Right kidney (tissue), 1 donor: ENCODE results near the gene ZFYVE21.

Experiments used
- DNase-seq: peaks from one replicate; pipeline ENCODE4 v3.0.0-alpha.2; 2016

ZFYVE21 gene

DNA sequence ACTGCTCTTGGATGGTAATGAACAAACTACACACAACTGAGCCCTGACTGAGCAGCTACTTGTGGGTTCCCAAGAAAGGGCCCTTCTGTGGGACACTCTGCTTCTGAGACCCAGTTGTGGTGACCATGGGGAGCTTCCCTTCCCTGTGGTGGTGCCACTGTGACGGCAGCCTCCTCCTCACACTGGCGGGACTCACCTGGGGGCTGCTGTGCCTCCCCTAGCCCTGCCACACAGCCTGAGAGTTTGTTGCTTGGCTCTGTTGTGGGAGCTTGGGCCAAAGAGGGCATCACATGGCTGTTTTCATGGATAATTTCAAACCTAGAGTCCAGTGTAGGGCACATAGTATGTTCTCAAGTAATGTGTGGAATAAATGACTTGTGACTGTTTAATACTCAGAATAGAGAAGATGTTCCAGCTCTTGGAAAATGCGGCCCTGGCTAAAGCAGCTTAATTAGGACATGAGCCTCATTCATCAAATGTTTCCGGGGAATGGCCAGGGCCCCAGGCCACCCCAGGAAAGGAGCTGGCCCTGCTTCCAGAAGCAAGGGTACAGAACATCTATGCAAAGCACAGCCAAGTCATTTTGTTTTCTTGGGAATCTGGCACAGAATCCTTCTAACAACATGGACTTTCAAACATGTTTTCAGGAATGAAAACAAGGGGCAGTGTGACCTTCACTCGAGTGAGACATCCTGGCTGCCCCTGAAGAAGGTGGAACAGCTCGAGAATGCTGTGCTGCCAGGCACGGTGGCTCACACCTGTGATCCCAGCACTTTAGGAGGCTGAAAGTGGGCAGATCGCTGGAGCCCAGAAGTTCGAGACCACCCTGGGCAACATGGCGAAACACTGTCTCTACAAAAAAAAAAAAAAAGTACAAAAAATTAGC lies 21.2 kb downstream of the ZFYVE21 start:
- no peak for DNase-seq

DNA sequence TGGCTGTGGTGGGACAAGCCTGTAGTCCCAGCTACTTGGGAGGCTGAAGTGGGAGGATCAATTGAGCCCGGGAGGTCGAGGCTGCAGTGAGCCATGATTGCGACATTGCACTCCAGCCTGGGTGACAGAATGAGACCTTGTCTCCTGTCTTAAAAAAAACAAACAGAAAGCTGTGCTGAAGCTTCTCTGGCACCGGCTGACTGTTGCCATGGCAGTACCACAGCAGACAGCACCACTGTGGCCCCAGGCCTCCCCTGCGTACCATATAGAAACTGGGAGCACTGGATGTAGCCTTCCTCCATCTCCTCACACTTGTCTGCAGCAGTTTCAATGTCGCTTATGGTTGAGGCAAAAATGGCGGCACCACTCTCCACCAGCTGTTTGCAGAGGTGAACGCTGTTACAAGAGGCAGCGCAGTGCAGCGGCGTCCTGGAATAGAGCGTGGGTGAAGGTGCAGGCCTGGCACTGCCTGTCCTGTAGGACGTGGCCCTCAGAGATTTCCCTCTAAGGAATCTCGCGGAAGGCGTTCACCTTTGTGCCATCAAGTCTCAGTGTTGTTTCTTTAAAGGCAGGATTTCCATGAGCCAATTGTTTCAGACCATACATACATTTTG lies 21.9 kb downstream of the ZFYVE21 start:
- DNase-seq, result no peak

DNA sequence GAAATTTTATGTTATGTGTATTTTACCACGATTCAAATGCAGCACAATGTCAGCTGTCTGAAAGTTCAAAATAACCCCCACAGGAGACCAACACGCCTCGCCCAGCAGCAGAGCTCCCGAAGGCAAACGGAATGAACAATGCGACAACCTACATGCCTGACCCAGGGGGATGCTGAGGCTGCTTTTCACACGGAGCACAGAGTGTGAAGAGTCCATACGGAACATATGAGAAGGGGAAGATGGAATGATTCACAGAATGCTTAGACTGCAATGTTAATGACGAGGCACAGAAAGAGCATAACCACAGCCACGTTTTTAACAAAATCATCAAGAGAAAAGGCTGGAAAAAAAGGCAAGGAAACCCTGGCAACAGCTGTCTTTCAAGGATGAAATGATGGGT lies 22.6 kb downstream of the ZFYVE21 start:
- DNase-seq, result no peak

DNA sequence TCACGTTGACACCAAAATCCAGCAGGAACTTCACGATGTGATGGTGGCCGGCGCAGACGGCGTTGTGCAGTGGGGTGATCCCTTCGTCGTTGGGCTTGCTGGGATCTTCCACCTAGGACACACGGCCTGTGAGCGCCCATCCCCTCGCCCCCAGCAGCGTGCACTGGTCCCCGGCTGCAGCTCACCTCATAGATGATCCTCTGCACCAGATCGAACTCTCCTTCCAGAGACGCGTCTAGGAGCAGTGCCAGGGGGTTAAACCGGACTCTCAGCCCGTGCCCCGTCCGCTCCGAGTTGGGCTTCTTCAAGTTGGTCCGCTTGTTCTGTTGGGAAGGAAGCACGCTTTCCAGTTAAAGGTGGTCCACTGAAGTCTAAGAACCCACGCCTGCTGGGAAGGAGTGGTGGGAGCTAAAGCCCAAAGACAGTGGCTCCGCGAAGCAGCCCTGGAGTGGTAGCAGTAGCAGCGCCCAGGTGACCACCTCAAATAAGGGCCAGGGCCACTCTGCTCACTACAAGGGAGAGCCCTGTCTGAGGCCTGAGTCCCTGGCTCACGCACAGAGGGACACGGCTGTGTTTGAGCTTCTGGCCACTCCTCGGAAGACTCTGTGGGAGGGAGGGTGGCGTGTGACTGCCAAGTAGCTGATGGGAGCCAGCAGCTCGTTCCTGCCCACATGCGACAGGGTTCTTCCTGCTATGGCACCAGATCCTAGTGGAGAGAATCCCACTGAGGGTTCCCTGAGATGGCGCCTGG lies 23.3 kb downstream of the ZFYVE21 start:
- no peak for DNase-seq

DNA sequence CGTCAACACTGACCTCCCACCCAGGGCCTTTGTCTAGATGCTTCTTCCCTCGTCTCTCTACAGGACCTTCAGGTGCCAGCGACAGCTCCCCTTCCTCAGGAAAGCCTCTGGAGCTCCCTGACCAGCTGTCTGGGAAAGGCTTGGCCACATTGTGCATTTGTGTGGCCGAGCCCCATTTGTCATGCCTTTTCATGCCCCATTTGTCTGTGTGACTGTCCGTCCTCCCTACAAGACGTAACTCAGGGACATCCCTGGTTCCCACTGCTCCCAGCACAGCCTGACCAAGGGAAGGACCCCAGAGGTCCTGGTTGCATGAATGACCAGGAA lies 23.8 kb downstream of the ZFYVE21 start:
- no peak for DNase-seq

DNA sequence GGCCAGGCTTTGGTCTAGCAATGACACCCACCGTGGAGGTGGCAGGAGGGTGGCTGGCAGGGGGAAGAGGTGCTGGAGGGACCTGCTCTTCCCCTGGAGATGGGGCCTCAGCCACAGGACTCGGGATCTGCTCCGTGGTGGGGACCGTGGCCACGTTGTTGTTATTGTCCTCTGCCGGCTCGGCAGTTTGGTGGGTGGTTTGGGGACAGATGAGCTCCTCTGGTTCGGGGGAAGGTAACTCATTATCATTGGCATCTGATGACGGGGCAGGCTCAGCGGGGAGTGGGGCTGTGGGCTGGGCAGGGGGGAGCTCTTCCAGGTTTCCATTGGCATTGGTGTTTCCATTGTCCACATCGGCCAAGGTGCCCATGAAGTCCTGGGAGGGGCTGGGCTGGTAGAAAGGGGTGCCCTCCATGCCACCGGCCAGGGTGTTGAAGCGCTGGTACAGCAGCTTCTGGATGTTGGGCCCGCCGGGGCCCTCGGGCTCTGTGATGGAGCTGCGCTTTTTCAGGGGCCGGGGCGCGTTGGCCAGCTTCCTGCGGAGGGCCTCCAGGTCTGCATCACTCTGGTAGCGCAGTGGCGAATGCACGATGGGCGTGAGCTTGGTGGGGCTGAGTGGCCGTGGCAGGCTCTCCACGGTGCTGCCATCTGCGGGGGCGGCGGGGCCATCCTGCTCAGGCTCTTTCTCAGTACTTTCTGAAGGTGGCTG lies 24.3 kb downstream of the ZFYVE21 start:
- no peak for DNase-seq

DNA sequence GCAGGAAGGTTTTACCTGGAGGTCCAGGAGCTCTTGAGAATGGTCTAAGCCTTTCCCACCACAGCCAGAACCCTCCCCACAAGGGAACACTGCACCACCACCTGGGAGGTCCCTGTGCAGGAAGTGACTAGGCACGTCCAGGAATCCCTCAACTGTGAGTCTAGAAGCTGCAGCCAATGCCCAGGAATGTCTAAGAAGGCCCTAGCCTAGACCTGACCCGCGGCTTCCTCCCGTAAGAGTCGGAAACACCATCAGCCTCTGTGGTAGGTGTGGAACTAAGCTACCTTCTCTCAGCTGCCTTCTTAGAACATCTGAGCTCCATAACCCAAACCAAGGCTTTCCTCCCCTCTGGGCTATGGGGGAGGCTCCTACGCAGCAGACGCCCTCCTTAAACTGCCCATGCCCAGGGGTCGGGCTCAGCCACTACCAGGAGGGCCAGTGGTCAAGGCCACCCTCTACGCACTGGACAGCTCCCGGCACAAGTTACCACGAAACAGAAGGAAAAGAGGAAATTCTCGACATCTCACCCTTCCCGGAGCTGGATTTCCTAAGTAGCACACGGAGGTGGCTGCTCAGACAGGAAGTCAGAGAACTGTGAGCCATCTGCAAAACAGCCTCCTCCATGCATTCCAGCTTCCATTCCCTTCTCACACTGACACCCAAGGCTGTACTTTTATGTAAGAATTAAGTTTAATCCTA lies 25.5 kb downstream of the ZFYVE21 start:
- no peak for DNase-seq

DNA sequence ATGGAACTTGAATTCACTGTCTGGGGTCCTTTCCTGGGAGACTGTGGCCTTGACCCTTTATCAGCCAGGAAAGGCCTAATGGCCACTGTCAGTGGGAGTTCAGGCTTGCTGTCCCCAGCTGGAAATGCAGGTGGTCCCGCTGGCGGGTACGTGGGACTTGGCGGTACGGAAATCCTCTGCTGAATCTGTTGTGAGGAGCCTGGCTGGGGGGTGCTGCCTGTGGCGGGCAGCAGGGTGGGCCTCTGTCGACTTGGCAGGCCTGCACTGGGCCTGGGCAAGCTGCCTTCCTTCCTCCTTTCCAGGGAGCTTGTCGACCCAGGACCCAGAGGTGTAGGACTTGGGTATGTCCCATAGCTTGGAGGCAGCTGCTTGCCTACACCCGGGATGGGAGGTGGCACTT lies 26.3 kb downstream of the ZFYVE21 start:
- DNase-seq, result no peak

DNA sequence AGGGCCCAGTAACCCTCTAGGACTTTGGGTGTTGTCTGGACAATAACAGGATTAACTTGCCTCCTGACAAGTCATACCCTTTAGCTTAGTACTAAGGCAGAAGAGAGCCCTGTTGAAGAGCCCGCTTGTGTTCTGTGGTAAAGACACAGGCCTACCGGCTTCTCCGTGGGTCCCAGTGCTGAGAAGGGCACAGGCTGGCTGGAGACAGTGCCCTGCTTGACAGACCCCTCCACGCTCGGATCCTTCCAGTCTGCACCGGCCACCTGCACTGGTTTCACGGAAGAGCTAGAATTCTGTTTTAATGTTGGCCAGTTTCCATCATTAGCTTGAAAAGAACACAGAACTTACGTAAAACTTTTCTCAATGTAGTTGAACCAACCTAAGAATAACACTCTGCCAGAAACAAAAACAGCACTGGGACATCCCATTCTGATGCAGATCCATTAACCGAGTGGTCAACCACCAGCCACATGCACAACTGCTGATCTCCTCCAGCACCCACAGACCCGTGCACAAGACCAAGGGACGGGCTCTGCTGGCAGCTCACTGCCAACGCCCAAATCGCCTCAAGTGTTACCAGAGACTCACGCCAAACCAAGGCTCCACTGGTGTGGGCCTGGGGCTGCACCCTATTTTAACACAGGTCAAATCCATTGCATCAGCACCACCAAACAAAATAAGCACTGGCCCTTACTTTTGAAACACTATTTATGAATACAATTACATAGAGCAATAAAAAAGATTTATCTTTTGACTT lies 27.1 kb downstream of the ZFYVE21 start:
- DNase-seq, result no peak

DNA sequence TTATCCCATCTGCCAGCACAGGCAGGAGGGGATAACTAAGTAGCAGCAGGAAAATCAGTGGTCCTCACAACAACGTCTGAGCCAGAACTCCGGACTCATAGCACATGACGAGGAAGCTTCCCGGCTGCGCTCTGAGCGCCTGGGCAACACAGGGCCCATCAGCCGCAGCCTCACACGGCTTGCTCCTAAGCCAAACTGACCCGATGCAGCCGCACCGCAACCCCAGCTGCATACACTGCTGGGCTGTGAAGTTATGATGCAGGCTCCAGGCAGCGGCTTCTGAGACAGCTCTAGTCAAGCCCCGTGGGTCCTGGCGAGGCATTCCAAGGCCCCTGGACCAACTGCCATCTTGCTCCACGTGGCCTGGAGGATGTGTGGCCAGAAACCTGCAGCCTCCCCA lies 28.1 kb downstream of the ZFYVE21 start:
- DNase-seq, result no peak

DNA sequence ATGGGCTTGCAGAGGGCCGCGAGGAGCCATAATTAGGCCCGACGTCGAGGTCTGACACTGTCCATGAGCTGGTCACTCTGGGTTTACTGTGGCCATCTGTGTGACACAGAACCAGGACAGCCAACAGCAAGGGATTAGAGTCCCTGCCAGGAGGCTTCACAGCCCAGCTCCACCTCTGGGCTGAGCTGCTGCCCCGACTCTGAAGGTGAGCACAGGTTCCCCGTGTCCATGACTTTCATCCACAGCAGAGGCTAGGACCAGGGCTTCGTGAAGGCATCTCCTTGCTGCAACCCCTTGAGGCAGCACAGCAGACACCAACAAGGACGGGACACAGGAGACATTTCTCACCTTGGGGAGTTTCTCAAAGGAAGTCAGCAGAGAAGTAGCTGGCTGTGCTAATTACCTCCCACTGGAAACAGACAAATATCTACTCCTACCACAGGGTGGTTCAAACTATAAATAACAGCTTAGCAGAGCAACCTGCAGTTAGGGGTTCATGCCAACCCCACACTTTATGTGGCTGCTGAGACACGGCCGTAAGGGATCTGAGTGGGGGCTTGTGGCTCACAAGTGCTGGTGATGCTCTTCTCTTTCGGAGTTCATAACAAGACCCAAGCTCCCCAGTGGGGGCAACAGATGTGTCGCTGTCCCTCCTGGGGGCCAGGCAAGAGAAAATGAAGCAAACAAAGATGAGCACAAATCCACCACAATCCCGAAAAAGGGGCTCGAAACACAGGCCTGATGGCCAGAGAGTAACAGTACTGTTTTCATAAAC lies 29.2 kb downstream of the ZFYVE21 start:
- no peak for DNase-seq

DNA sequence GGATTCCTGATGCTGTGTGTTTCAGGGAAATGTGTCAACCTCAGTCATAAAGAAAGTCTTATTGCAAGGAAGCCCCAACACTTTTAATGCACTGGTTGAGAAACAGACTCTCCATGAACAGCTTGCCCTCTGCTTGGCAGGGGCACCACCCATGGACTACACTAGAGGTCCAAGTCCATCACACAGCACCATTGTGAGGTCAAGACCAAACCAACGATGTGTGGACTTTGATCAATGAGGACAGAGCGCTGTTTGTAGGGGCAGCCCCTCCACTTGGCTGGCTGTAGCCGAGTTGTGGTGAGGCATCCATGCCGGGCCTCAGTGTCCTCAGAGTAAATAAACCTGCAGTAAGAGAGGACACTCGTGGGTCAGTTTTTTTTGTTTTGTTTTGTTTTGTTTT lies 29.8 kb downstream of the ZFYVE21 start:
- no peak for DNase-seq

DNA sequence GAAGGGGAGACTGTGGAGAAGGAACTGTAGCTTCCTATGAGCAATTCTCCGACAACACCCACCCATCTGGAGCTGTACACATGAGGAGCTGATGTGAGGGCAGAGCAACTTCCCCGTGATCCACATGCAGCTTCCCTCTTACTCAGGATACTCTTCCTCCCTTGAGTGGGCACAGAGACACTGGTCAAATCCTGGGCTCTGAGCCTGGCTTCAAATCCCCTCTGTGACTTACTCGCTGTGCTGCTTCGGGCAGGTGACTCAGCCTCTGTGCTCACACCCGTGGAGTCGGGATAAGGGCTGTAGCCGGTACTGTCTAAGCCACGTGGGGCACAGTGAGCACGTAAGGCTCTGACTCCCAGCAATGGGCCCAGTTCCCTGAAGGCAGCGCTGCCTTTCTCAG lies 31.1 kb downstream of the ZFYVE21 start:
- DNase-seq, result no peak

DNA sequence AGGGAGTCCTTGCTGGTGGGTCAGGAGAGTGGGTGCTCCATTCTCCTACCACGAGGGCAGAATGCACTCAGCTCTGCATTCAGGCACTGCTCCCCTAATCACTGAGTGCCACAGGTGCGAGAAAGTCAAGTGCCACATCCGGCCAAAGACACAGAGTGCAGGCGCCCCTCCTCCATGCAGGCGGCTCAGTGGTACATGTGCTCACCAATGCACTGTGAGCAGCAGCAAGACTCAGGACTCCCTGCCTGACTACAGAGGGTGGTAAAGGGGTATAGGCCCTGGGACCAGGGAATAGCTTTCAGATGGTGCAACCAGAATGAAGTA lies 32.9 kb downstream of the ZFYVE21 start:
- DNase-seq, result no peak

DNA sequence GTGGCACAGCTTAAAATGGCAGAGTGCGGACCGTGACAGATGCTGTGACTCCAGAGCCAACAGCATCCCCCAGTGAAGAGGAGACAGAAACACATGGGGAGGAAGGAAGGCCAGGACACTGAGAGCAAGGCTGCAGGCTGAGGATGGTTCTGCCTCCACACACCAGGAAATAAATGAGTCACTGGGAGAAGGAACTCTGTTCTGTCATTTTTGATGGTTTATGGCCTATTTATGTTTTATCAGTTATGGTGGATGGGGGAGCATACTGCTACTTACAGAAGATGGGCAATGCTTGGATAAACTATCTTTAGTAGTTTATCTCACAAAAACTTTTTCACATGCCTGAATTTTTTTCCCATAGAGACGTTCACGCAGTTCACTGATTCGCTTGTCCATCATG lies 33.8 kb downstream of the ZFYVE21 start:
- no peak for DNase-seq

DNA sequence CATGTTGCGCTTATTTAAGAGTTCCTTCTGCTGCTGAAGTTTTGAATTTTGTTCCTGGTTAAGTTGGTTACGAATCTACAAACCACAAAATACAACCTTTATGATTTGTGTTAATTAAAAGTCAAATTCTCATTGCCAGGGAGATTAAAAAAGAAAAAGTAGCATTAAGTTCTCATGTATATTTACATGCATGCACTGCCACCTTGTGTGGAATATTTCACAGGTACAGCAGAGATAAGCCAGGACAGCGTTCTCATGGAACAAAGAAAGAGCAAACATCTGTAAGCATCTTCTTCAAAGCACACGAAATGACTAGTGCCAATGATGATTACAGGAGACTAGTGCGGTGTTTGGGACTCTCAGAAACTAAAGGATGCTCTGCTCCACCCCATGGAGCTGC lies 34.2 kb downstream of the ZFYVE21 start:
- DNase-seq, result no peak

DNA sequence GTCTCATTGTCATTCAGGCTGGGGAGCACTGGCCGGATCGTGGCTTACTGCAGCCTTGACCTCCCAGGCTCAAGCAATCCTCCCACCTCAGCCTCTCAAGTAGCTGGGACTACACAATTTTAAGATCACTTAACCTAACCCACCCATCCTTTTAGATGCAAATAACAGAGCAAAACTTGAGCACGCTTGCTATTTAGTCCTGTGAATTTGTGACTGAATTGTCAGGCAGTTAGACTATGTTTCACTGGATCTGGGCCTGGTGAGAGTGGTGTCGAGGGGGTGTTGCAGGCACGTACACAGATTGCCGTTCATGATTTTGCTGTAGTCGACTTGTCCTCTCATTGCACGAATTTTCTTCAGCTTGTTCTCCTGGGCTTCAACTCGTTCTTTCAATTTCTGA lies 38.2 kb downstream of the ZFYVE21 start:
- no peak for DNase-seq

DNA sequence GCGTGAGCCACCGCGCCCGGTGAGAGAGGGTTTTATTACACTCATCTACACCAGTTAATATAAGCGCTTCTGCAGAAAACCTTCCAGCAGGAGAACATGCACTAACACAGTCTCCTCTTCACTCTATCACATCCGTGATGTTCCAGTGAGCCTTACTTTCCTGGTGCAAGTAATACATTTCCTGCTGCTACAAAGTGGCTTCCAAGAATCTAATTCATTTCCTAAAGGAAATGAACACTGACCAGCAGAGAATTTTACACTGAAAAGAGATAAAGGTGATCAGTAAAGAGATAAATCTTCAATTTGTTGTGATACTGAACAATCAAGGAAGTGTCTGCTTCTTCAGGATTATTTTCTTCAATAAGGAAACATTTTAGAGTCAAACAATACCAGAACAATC lies 39.5 kb downstream of the ZFYVE21 start:
- DNase-seq, result no peak

DNA sequence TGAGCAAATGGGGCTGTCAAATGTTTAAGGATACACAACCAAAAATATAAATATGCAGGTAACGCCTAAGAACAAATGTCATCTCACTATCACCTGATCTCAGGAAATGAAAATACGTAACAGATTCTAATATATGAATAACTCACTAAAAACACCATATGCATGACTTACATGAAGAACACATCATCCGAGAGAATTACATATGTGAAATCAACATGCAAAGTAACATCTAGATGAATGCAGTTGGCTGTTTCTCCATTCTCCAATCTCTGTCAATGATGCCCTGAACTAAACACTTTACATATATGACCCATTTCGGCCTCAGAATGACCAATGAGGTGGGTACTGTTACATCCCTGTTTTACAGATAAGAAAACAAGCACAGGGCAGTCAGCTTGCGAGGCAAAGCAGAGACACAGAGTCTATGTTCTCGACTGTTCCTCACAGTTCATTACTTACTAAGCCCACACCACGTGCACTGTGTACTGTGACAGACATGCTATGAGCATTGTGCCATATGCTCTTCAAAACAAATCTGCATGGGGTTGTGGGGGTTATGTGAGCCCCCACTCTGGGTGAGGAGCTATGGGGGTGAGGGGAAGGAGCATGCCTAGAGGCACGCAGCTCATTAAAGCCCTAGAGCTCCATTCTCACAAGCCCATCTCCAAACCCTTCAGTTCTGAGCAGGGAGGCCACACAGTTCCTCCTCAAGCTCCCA lies 42.6 kb downstream of the ZFYVE21 start:
- DNase-seq, result no peak

DNA sequence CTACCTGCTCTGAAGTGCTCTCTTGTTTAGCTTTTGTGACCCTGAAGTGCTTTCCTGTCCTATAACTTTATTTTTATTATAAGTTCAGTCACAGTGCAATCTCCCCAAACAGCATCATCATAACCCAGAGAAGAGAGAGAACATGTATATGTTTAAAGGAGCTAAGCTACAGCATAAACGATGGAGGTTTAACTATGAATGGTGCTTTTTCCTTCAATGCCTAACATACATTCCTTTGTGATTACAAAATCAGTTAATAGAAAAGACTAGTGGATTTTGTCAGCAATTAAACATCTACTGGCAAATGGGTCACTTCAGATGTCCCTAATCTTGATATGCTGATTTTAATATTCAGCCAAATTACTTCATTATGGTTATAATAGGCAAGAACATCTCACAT lies 46.4 kb downstream of the ZFYVE21 start:
- no peak for DNase-seq
